Right renal pelvis (tissue), 4 donors: ENCODE measurements around the gene CDH11. TPM values are rescaled to one million over a fixed set of nuclear protein-coding genes. Genes with fewer than 3 reads are reported as not detected.

Experiments used
- DNase-seq, 4 donors: peaks; one replicate each; pipeline ENCODE4 v3.0.0-alpha.2; 2013; ENCODE audit warnings: low read depth in 4 of 4, low spot score in 3 of 4, missing footprints in 1 of 4
- polyA plus RNA-seq, 4 donors: library from polyadenylated mRNA; unstranded; fragments of 120-200 nt; gene quantifications; one replicate each; pipeline ENCODE4 v1.2.1, GENCODE V29; 2013; ENCODE audit not compliant: insufficient read length in 4 of 4

CDH11 gene
- polyA plus RNA-seq = 100 to 1,000 TPM; 157 to 208 (median 182) TPM

GRCh38 chr16:65121870-65122723, at the start of gene CDH11:
TSS of gene CDH11 (minus strand) at chr16:65122063. CDS start at chr16:65004869, 117,194 bp downstream.
- DNase-seq = peak in 1 of 4 donors; percentile 70

GRCh38 chr16:65154321-65154720, 32.5 kb upstream of the CDH11 start:
- DNase-seq = peak in 2 of 4 donors; percentile 20 to 26

GRCh38 chr16:65153365-65154105, 31.7 kb upstream of the CDH11 start:
- no peak for DNase-seq

GRCh38 chr16:65148804-65149203, 26.9 kb upstream of the CDH11 start:
- no peak for DNase-seq

- DNase-seq = no peak
These were observed 20.4 kb upstream of the CDH11 start for GRCh38 chr16:65142276-65142675.

- no peak for DNase-seq
These were observed 14.8 kb upstream of the CDH11 start for GRCh38 chr16:65136681-65137080.

GRCh38 chr16:65126845-65127624, 5.2 kb upstream of the CDH11 start:
- no peak for DNase-seq

GRCh38 chr16:65125871-65126270, 4.0 kb upstream of the CDH11 start:
- no peak for DNase-seq

GRCh38 chr16:65125322-65125721, 3.5 kb upstream of the CDH11 start:
- no peak for DNase-seq

- no peak for DNase-seq
These were observed 2.7 kb upstream of the CDH11 start for GRCh38 chr16:65124596-65124995.

GRCh38 chr16:65124212-65124548, 2.3 kb upstream of the CDH11 start:
- DNase-seq = no peak

- DNase-seq = peak in 1 of 4 donors; percentile 32
These were observed 1.7 kb upstream of the CDH11 start for GRCh38 chr16:65123396-65124211.

GRCh38 chr16:65122724-65123395, 997 bp upstream of the CDH11 start:
- DNase-seq = peak in 1 of 4 donors; percentile 51

GRCh38 chr16:65120831-65121721, 787 bp downstream of the CDH11 start:
- DNase-seq = peak in 1 of 4 donors; percentile 32

GRCh38 chr16:65120461-65120830, 1.4 kb downstream of the CDH11 start:
- no peak for DNase-seq

- peak in 1 of 4 donors; percentile 28 for DNase-seq
These were observed 1.9 kb downstream of the CDH11 start for GRCh38 chr16:65119901-65120401.

- no peak for DNase-seq
These were observed 2.4 kb downstream of the CDH11 start for GRCh38 chr16:65119435-65119834.

- DNase-seq = no peak
These were observed 3.0 kb downstream of the CDH11 start for GRCh38 chr16:65118871-65119270.
